HEK293 (cell line): ENCODE measurements around the gene APOLD1.

Source experiments
- BCL11B ChIP-seq: fragments of 450-650 bp; formaldehyde crosslinking; IDR thresholded peaks from 2 replicates; pipeline ENCODE4 v1.5.1; 2016; ENCODE audit warnings: low read depth, missing biosample characterization, missing genetic modification characterization
- GLIS1 ChIP-seq: fragments of 450-650 bp; formaldehyde crosslinking; IDR thresholded peaks from 2 replicates; pipeline ENCODE4 v1.5.1; 2016; ENCODE audit warnings: missing biosample characterization, missing genetic modification characterization
- KLF10 ChIP-seq: fragments of 450-650 bp; IDR thresholded peaks from 2 replicates; pipeline ENCODE4 v1.5.1; 2018; ENCODE audit warnings: missing biosample characterization, mild to moderate bottlenecking, missing genetic modification characterization
- KLF8 ChIP-seq: fragments of 450-650 bp; formaldehyde crosslinking; IDR thresholded peaks from 2 replicates; pipeline ENCODE4 v1.5.1; 2016; ENCODE audit warnings: missing biosample characterization, missing genetic modification characterization
- MEIS1 ChIP-seq: sonication (generic); formaldehyde crosslinking; IDR thresholded peaks from 2 replicates; pipeline ENCODE4 v1.8.1; 2022; ENCODE audit warnings: missing genetic modification reagents, mild to moderate bottlenecking, borderline replicate concordance
- OSR2 ChIP-seq: fragments of 450-650 bp; formaldehyde crosslinking; IDR thresholded peaks from 2 replicates; pipeline ENCODE4 v1.5.1; 2016; ENCODE audit warnings: missing biosample characterization, missing genetic modification characterization
- PRDM2 ChIP-seq: fragments of 450-650 bp; formaldehyde crosslinking; IDR thresholded peaks from 2 replicates; pipeline ENCODE4 v1.5.1; 2016; ENCODE audit warnings: missing biosample characterization, missing genetic modification characterization, borderline replicate concordance
- PRDM4 ChIP-seq: fragments of 450-650 bp; formaldehyde crosslinking; IDR thresholded peaks from 2 replicates; pipeline ENCODE4 v1.5.1; 2017; ENCODE audit warnings: missing biosample characterization, missing genetic modification characterization
- SCRT1 ChIP-seq: fragments of 450-650 bp; formaldehyde crosslinking; IDR thresholded peaks from 2 replicates; pipeline ENCODE4 v1.5.1; 2016; ENCODE audit warnings: missing biosample characterization, missing genetic modification characterization, borderline replicate concordance
- SP2 ChIP-seq: fragments of 450-650 bp; formaldehyde crosslinking; IDR thresholded peaks from 2 replicates; pipeline ENCODE4 v1.5.1; 2016; ENCODE audit warnings: missing biosample characterization, missing genetic modification characterization
- WT1 ChIP-seq: fragments of 450-650 bp; formaldehyde crosslinking; IDR thresholded peaks from 2 replicates; pipeline ENCODE4 v1.5.1; 2016; ENCODE audit warnings: missing biosample characterization, missing genetic modification characterization
- YY1 ChIP-seq: fragments of 450-650 bp; formaldehyde crosslinking; IDR thresholded peaks from 2 replicates; pipeline ENCODE4 v1.5.1; 2018; ENCODE audit warnings: missing biosample characterization, missing genetic modification characterization
- ZBTB6 ChIP-seq: fragments of 450-650 bp; formaldehyde crosslinking; IDR thresholded peaks from 2 replicates; pipeline ENCODE4 v1.5.1; 2017; ENCODE audit warnings: missing biosample characterization, missing genetic modification characterization
- ZBTB7A ChIP-seq: fragments of 450-650 bp; formaldehyde crosslinking; IDR thresholded peaks from 2 replicates; pipeline ENCODE4 v1.5.1; 2016; ENCODE audit warnings: low read depth, missing biosample characterization, missing genetic modification characterization
- ZNF24 ChIP-seq: fragments of 450-650 bp; formaldehyde crosslinking; IDR thresholded peaks from 2 replicates; pipeline ENCODE4 v1.5.1; 2016; ENCODE audit warnings: missing biosample characterization, missing genetic modification characterization
- ZNF26 ChIP-seq: fragments of 450-650 bp; formaldehyde crosslinking; IDR thresholded peaks from 2 replicates; pipeline ENCODE4 v1.5.1; 2016; ENCODE audit warnings: missing biosample characterization, missing genetic modification characterization
- ZNF311 ChIP-seq: fragments of 450-650 bp; formaldehyde crosslinking; IDR thresholded peaks from 2 replicates; pipeline ENCODE4 v1.5.1; 2017; ENCODE audit warnings: missing biosample characterization, missing genetic modification characterization, borderline replicate concordance
- ZNF423 ChIP-seq: fragments of 450-650 bp; formaldehyde crosslinking; IDR thresholded peaks from 2 replicates; pipeline ENCODE4 v1.5.1; 2016; ENCODE audit warnings: missing biosample characterization, missing genetic modification characterization
- ZNF433 ChIP-seq: fragments of 450-650 bp; formaldehyde crosslinking; IDR thresholded peaks from 2 replicates; pipeline ENCODE4 v1.5.1; 2016; ENCODE audit warnings: missing biosample characterization, missing genetic modification characterization, low read depth
- ZNF501 ChIP-seq: fragments of 450-650 bp; formaldehyde crosslinking; IDR thresholded peaks from 2 replicates; pipeline ENCODE4 v1.5.1; 2016; ENCODE audit warnings: missing biosample characterization, missing genetic modification characterization
- ZNF514 ChIP-seq: fragments of 450-650 bp; formaldehyde crosslinking; IDR thresholded peaks from 2 replicates; pipeline ENCODE4 v1.5.1; 2016; ENCODE audit warnings: missing biosample characterization, missing genetic modification characterization
- ZNF571 ChIP-seq: fragments of 450-650 bp; formaldehyde crosslinking; IDR thresholded peaks from 2 replicates; pipeline ENCODE4 v1.5.0; 2017; ENCODE audit warnings: missing biosample characterization, missing genetic modification characterization
- ZNF585B ChIP-seq: fragments of 450-650 bp; formaldehyde crosslinking; IDR thresholded peaks from 2 replicates; pipeline ENCODE4 v1.5.1; 2016; ENCODE audit warnings: missing biosample characterization, missing genetic modification characterization
- ZNF660 ChIP-seq: fragments of 450-650 bp; IDR thresholded peaks from 2 replicates; pipeline ENCODE4 v1.5.1; 2018; ENCODE audit warnings: missing biosample characterization, mild to moderate bottlenecking, missing genetic modification characterization
- ZNF670 ChIP-seq: fragments of 450-650 bp; formaldehyde crosslinking; IDR thresholded peaks from 2 replicates; pipeline ENCODE4 v1.5.1; 2016; ENCODE audit warnings: missing biosample characterization, missing genetic modification characterization, low read depth
- ZNF692 ChIP-seq: fragments of 450-650 bp; formaldehyde crosslinking; IDR thresholded peaks from 2 replicates; pipeline ENCODE4 v1.5.1; 2016; ENCODE audit warnings: missing biosample characterization, missing genetic modification characterization
- ZNF792 ChIP-seq: fragments of 450-650 bp; formaldehyde crosslinking; IDR thresholded peaks from 2 replicates; pipeline ENCODE4 v1.5.1; 2016; ENCODE audit warnings: missing biosample characterization, missing genetic modification characterization
- ZSCAN30 ChIP-seq: fragments of 450-650 bp; IDR thresholded peaks from 2 replicates; pipeline ENCODE4 v1.5.1; 2018; ENCODE audit warnings: missing biosample characterization, mild to moderate bottlenecking, missing genetic modification characterization, moderate library complexity

The APOLD1 gene

GRCh38 chr12:12776261-12776660, 9.2 kb upstream of the APOLD1 start (continued):
- no peak for TF ChIP-seq PRDM4
- no peak for TF ChIP-seq ZNF311 (tag by site-specific recombination)
- 0 out of 2 replicates have a peak, but pooled peaks have one; percentile 34 for TF ChIP-seq KLF8 (tag by site-specific recombination)
- no peak for TF ChIP-seq ZNF792 (tag by site-specific recombination)
- no peak for TF ChIP-seq ZNF514 (tag by site-specific recombination)
- TF ChIP-seq WT1 (tag by site-specific recombination): no peak
- no peak for TF ChIP-seq ZNF692 (tag by site-specific recombination)
- no peak for TF ChIP-seq ZNF585B (tag by site-specific recombination)
- TF ChIP-seq ZNF660 (tag by site-specific recombination): no peak
- TF ChIP-seq ZNF26: no peak
- no peak for TF ChIP-seq ZNF670 (tag by site-specific recombination)
- no peak for TF ChIP-seq ZBTB7A (tag by site-specific recombination)
- TF ChIP-seq ZNF571 (tag by site-specific recombination): no peak
- peak; percentile 65 for TF ChIP-seq OSR2 (tag by site-specific recombination)
- no peak for TF ChIP-seq KLF10 (tag by site-specific recombination)
- TF ChIP-seq ZNF24 (tag by site-specific recombination): no peak
- TF ChIP-seq MEIS1 (CRISPR knock-in tag): no peak
- TF ChIP-seq PRDM2: no peak
- no peak for TF ChIP-seq ZNF501 (tag by site-specific recombination)
- TF ChIP-seq BCL11B (tag by site-specific recombination): no peak
- no peak for TF ChIP-seq ZNF433
- no peak for TF ChIP-seq ZNF423 (tag by site-specific recombination)
- TF ChIP-seq ZBTB6 (tag by site-specific recombination): no peak
- no peak for TF ChIP-seq YY1 (tag by site-specific recombination)
- TF ChIP-seq GLIS1: peak; percentile 40
- peak; percentile 70; the same call in 1 of the 2 replicates for TF ChIP-seq ZSCAN30 (tag by site-specific recombination)
- TF ChIP-seq SP2 (tag by site-specific recombination): no peak
- TF ChIP-seq SCRT1 (tag by site-specific recombination): no peak
